Heart left ventricle (tissue), 13 donors: ENCODE data around the gene ELMOD3.

Experiments used
- POLR2A ChIP-seq, 2 donors: fragments of 450-650 bp; IDR thresholded peaks; one replicate each; pipeline ENCODE4 v1.6.1; 2017; ENCODE audit warnings: antibody characterized with exemption in 2 of 2, mild to moderate bottlenecking in 2 of 2, moderate library complexity in 2 of 2
- TF ChIP-seq, protein P1 (sequence below), 12 donors: fragments of 200-600 bp; sonication (generic) in 4 of 12; IDR thresholded peaks; one replicate each; pipeline versions ENCODE4 v1.5.0 to v1.8.0; 2018 to 2022; ENCODE audit warnings: antibody characterized with exemption in 12 of 12, mild to moderate bottlenecking in 5 of 12
- donor health status: ischemic (EF 13 %, LVEDD 7.1; RV severe dilation, severe dysfunction).
- donor health status: DM: no; HTN: yes; CAD: no.
- donor health status: DM: no; HTN: no; CAD: no.
- donor health status: ischemic (EF 25% LVEDD 6.9; RV normal size, moderate dysfunction).
- donor health status: ischemic (EF 25% LVEDD 5.7; RV mildly dilated, moderate dysfunction).
- donor health status: ischemic (EF 35%, LVEDD 5.7; RV mildly dilated, moderate dysfunction).
- donor health status: nonischemic (EF 11% LVEDD 7.7; RV severe dilation, severe dysfunction).
- donor health status: DM: yes; HTN: yes; CAD: no.
- donor health status: PGD.
- donor health status: ischemic (EF 29% LVEDD 5.4; RV normal size, mild dysfunction).
- donor health status: nonischemic (EF 23%, LVEDD 6.1; RV moderate dilation, normal function).

GRCh38 chr2:85400541-85401463 lies 46.2 kb downstream of the ELMOD3 start:
- TF ChIP-seq, protein P1, sequence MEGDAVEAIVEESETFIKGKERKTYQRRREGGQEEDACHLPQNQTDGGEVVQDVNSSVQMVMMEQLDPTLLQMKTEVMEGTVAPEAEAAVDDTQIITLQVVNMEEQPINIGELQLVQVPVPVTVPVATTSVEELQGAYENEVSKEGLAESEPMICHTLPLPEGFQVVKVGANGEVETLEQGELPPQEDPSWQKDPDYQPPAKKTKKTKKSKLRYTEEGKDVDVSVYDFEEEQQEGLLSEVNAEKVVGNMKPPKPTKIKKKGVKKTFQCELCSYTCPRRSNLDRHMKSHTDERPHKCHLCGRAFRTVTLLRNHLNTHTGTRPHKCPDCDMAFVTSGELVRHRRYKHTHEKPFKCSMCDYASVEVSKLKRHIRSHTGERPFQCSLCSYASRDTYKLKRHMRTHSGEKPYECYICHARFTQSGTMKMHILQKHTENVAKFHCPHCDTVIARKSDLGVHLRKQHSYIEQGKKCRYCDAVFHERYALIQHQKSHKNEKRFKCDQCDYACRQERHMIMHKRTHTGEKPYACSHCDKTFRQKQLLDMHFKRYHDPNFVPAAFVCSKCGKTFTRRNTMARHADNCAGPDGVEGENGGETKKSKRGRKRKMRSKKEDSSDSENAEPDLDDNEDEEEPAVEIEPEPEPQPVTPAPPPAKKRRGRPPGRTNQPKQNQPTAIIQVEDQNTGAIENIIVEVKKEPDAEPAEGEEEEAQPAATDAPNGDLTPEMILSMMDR (IDR thresholded peaks at IDR 0.05), result no peak
- TF ChIP-seq POLR2A (IDR thresholded peaks at IDR 0.05), result no peak
